ENCODE measurements around the gene MGP. TPM values are rescaled to one million over a fixed set of nuclear protein-coding genes. Genes with fewer than 3 reads are reported as not detected.

Gene MGP
- total and polyA plus RNA-seq, 12 donors, result 50.6 to 2,003 (median 1,117) TPM

DNA sequence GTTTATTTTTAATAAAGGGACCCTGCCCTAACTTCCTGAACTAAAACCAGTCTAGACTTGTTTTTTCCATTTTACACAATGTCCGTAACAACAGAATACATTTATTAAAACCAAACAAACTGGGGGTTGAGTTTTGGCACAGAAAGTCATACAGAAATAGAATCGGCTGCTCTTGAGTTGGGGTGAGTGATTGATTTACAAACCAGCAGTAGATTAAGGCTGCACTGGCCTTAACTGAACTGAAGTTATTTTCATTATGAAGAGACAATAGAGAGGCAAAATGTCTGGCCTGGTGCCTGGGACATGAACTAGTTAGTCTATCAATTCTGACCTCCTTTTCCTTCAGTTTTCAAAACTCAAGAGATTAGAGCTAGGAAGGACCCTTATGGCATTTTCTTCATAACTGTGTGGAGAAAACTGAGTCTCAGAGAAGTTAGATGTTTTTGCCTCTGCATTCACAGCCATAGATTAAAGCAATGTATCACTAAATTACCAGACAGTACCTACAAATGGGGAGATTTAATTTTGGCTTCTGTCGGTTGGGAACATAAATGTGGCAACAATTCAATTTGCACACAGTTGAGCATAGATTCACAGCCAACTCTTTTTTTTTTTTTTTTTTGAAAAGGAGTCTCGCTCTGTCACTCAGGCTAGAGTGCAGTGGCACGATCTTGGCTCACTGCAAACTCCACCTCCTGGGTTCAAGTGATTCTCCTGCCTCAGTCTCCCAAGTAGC lies 19.8 kb upstream of the MGP start:
- peaks cover 13 to 25% of the 10 kb centered on the region in 2 donors for H3K4me1 ChIP-seq (replicated peaks in 1 of 2)
- intact Hi-C loops (cut with DNase I), result no loop called here
- H3K4me3 ChIP-seq, result peak overlapping the region in 1 of 4 donors; percentile 5
- H3K27ac ChIP-seq, result peak overlapping the region in 4 of 5 donors; percentile 13 to 58 (median 22)
- no peaks in the 10 kb centered on the region for H3K36me3 ChIP-seq (replicated peaks in 1 of 2)
- no peaks in the 10 kb centered on the region for H3K27me3 ChIP-seq
- TF ChIP-seq POLR2A (IDR thresholded peaks at IDR 0.05), result no peak
- TF ChIP-seq, protein P1, sequence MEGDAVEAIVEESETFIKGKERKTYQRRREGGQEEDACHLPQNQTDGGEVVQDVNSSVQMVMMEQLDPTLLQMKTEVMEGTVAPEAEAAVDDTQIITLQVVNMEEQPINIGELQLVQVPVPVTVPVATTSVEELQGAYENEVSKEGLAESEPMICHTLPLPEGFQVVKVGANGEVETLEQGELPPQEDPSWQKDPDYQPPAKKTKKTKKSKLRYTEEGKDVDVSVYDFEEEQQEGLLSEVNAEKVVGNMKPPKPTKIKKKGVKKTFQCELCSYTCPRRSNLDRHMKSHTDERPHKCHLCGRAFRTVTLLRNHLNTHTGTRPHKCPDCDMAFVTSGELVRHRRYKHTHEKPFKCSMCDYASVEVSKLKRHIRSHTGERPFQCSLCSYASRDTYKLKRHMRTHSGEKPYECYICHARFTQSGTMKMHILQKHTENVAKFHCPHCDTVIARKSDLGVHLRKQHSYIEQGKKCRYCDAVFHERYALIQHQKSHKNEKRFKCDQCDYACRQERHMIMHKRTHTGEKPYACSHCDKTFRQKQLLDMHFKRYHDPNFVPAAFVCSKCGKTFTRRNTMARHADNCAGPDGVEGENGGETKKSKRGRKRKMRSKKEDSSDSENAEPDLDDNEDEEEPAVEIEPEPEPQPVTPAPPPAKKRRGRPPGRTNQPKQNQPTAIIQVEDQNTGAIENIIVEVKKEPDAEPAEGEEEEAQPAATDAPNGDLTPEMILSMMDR (IDR thresholded peaks at IDR 0.05), result no peak
- peak; percentile 44 to 87 (median 58) for DNase-seq
- no peaks in the 10 kb centered on the region for H3K9me3 ChIP-seq (replicated peaks in 1 of 3)
- 33 to 43% (median 36%) methylated on average over 5 of the region's 5 CpGs for WGBS, 4 donors

- TF ChIP-seq POLR2A (IDR thresholded peaks at IDR 0.05), result no peak
- TF ChIP-seq, protein P1 (IDR thresholded peaks at IDR 0.05), result no peak
- intact Hi-C loops (cut with DNase I), result no loop called here
- 52 to 61% (median 58%) methylated on average over 6 to 8 of the region's 8 CpGs for WGBS, 4 donors
- H3K9me3 ChIP-seq (replicated peaks in 1 of 3), result no peaks in the 10 kb centered on the region
- no peaks in the 10 kb centered on the region for H3K36me3 ChIP-seq (replicated peaks in 1 of 2)
- no peaks in the 10 kb centered on the region for H3K27me3 ChIP-seq
- no peak overlapping the region for H3K4me3 ChIP-seq
- peaks cover 13 to 21% of the 10 kb centered on the region in 2 donors for H3K4me1 ChIP-seq (replicated peaks in 1 of 2)
- peak overlapping the region in 4 of 5 donors; percentile 13 to 58 (median 22) for H3K27ac ChIP-seq
- no peak for DNase-seq
These were observed 19.2 kb upstream of the MGP start for GRCh38 chr12:14904854-14905253.

- WGBS, 4 donors, result 86 to 97% (median 93%) methylated on average over 5 of the region's 5 CpGs
- no peak for DNase-seq
These were observed 17.9 kb upstream of the MGP start for GRCh38 chr12:14903386-14904098.

DNA sequence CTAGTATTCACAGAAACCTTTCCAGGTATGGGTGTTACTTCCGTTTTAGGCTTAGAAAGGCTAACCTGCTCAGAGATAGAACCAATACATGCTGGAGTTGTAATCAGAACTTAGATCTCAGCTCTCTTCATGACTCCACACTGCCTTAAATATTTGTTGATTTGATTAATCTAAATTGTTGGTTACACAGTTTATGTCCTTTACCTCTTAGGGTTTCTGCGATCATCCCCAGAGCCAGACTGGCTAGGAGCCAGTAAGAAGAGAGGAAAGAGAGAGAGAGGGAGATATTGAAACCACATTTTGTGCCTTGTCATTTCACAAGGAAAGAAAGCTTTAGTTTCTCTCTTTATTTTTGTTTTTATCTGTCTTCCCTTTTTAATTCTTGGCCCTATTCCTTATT lies 16.8 kb upstream of the MGP start:
- no peaks in the 10 kb centered on the region for H3K27me3 ChIP-seq
- H3K4me3 ChIP-seq, result peak overlapping the region in 1 of 4 donors; percentile 5
- H3K36me3 ChIP-seq (replicated peaks in 1 of 2), result no peaks in the 10 kb centered on the region
- peaks cover 13 to 21% of the 10 kb centered on the region in 2 donors for H3K4me1 ChIP-seq (replicated peaks in 1 of 2)
- H3K9me3 ChIP-seq (replicated peaks in 1 of 3), result no peaks in the 10 kb centered on the region
- DNase-seq, result peak in 1 of 7 donors; percentile 21
- TF ChIP-seq, protein P1 (IDR thresholded peaks at IDR 0.05), result no peak
- TF ChIP-seq POLR2A (IDR thresholded peaks at IDR 0.05), result no peak
- H3K27ac ChIP-seq, result peak overlapping the region in 1 of 5 donors; percentile 46
- intact Hi-C loops (cut with DNase I), result no loop called here
- WGBS, 4 donors, result 38 to 43% (median 41%) methylated on average over 2 of the region's 2 CpGs

More at GRCh38 chr12:14903386-14904098, 17.9 kb upstream of the MGP start:
- Histone ChIP-seq H3K4me3 (no peak overlapping the region), H3K4me1 (replicated peaks in 1 of 2) (peaks cover 13 to 21% of the 10 kb centered on the region in 2 donors), H3K27ac (peak overlapping the region in 1 of 5 donors; percentile 24), H3K36me3 (replicated peaks in 1 of 2) (no peaks in the 10 kb centered on the region), H3K27me3 (no peaks in the 10 kb centered on the region), H3K9me3 (replicated peaks in 1 of 3) (no peaks in the 10 kb centered on the region)
- no peak for TF ChIP-seq POLR2A (IDR thresholded peaks at IDR 0.05)
- TF ChIP-seq, protein P1 (IDR thresholded peaks at IDR 0.05), result no peak
- intact Hi-C loops (cut with DNase I), result no loop called here

Data from adrenal gland (tissue), 12 donors.